Left hindlimb (tissue), 1 donor: ENCODE results near the gene RANGAP1.

Experiments
- DNase-seq: peaks from one replicate; pipeline ENCODE4 v3.0.0-alpha.2; 2018

The RANGAP1 gene

DNA sequence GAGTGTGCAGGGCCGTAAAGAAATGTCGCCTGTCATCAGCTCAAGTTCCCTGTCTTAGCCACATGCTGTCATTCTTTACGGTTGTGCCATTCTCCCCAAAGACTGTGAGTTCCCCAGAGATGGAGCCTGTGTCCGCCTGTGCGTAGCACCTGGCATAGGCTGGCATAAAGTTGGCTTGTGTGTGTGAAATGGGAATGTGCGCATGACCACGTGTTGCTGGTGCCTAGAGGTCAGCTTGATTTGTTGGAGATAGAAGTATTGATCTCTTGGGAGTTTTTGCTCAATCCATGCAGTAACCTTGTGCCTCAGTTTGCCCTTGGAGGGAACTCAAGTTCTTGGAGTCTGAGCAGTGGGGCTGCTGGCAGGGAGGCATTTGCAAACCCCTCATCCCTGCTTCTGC is 54.6 kb downstream of the RANGAP1 start:
- DNase-seq: no peak

DNA sequence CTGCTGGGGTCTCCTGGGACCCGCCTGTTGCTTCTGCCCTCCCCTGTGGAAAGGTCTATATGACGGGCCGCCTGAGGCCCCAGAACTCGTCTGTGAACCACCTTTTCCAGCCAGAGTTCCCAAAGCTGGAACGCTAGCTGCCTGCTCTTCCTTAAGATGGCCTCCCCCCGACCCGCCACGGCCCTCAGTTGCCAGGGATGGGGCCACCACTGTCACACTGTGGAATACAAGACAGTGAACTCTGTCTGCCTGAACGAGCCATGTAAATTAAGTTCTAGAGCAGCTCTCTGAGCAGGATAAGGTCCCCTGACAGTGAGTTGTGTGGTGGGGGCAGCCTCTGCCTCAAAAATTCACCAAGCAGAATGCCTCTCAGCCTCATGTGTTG is 55.6 kb downstream of the RANGAP1 start:
- DNase-seq: no peak

DNA sequence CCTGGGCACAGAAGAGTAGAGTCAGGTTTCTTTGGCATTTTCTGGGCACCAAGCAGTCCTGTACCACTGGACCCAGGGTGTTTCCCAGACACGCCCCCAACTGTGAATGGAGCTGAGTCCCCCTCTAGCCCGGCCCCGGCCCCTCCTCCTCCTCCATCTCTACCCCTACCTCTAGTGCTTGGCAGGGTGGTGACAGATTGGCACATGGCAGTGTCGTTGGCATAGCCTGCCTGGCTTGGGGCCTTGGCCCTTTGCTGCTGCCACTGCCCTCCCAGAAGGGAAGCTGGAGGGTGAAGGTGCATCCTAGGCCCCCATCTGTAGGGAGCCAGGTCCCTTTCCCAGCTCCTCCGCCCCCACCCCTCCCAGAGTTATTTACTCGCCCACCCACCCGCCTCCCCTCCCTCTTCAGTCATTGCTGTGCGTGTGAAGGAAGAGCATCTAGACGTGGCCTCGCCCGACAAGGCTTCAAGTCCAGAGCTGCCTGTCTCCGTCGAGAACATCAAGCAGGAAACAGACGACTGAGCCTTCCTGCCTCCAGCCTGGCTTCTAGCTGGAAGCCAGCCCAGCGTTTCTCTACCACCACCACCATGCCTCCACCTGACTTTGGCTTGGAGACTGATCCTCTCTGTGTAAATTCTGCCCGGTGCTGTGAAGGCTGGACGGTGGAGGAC is 56.1 kb downstream of the RANGAP1 start:
- DNase-seq: no peak

DNA sequence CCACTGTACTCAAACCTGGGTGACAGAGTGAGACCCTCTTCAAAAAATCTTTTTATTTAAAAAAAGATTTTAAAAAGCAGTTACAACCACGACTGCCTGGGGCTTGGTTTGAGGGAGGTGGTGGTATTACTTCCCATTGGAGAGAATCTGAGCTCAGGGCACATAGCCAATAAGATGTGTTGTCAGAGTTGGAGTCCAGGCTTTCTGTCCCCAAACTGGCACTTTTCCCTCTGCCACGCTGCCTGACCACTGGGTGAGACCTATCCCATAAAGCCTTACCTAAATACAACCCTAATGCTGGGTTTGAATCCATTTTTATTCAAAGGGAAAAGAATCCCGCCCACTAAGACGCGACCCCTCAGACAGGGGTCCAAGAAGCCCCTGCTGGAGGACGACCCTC is 56.8 kb downstream of the RANGAP1 start:
- no peak for DNase-seq

DNA sequence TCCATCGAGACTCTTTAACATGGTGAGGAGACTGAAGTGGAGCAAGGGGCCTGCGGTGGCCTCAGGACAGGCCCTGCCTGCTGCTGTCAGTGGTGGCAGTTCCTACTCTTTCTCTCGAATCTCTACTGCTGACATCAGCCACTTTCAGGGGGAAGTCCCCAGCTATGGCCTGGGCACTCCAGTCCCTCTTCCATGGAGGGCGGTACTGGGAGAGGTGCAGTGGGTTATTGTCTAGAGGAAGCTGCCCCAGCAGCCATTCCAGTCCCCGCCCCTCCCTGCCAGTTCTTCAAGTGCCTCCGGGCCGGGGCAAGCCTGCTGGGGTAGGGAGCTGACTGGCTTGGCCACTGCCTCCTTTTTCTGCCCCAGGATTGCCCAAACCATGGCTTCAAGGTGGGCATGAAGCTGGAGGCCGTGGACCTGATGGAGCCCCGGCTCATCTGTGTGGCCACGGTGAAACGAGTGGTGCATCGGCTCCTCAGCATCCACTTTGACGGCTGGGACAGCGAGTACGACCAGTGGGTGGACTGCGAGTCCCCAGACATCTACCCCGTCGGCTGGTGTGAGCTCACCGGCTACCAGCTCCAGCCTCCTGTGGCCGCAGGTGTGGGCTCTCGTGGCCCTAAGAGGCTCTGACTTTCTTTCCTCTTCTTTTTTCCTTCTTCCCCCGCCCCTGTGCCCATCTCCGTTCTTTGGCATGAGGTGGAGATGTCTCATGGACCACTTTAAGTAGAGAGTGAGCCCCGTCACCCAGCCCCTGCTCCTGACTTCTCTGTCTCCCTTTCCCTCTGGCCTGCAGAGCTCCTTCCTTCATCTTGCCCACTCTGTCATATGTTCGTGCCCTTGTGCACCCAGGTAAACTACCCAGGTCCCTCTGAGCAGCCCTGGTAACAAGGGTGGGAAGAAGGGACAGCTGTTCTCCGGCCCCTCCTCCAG is 59.0 kb downstream of the RANGAP1 start:
- DNase-seq: no peak

DNA sequence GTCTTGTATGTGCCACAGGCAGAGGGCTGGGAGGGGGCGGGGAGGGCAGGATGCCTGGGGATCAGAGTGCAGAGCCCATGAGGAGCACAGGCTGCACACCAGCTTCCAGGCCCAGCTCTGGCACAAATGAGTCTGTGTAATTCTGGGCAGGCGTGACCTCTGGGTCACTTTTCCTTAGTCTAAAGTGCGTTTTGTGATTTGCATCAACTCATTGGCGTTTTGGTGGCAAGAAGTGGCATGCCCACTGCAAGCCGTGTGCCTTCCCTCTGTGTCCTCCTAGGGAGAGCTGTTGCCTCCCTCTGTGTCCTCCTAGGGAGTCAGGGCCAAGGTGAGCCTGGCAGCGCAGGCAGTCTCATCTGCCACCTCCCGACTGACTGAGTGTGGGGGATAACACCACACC is 62.5 kb downstream of the RANGAP1 start:
- no peak for DNase-seq

DNA sequence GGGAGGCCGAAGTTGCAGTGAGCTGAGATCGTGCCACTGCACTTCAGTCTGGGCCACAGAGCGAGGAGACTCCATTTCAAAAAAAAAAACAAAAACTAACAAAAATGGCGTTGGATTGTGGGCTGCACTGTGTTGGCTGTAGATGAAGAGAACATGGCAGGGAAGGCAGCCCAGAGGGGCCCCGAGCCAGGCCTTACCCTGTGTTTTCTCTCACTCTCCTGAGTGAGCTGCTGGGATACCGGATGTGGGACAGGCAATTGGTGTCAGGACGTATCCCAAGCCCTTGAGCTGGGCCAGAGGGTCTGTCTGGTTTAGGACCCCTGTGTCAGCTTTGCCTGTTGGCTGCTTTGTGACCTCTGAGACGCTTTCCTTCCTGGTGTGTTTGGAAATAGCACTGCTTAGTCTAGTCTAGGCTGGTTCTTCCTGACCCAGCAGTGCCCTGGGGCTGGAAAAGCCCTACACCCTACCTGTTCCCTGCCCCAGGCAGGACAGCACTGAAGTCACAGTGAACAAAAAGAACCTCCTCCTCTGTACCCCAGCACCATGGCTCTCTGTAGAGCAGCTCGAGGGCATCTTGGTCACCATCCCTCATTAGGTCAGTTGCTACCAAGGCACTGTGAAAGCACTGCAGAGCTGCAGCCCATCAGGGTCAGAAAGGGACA is 63.0 kb downstream of the RANGAP1 start:
- DNase-seq: no peak

DNA sequence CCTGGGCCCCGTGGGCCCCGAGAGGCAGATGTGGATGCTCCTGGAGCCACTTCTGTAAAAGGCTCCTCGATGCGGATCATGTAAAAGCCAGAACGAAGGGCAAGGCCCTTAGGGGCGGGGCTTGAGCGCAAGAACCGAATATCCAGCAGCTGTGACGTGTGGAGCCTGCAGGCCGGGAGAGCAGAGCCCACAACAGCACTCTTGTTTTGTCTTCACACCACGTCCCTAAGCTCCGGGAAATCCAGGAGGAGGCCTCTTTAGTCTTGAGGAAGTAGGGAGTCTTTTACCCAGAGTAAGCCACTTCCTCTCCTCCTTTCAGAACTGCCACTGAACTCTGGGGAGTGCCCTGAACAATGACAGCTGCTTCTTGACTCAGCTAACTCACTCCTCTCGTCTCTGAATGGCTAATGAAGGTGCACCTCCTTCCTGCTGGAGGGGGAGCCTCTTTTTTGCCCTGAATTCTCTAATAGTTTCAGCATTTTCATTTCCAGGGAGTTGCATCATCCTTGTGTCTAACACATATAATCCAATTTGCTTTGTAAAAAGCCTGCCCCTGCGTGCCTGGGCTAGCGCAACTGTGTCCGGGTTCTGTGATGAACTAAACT is 68.3 kb downstream of the RANGAP1 start:
- DNase-seq: no peak

DNA sequence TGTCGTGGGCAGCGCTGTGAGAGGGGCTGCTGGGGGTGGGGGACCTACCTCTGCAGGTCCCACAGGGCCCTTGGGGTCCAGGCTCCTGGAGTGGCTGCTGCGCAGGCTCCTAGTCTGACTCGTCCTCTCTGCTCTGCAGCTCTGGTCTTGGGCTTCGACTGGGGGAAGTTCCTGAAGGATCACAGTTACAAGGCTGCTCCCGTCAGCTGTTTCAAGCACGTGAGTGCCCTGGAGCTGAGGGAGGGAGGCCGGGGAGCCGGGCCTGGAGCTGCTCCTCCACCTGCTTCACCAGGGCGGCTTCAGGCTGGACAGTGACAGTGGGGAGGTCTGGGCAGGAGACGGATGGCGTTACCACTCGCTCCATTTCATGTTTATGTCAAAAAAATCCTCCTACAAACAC is 69.0 kb downstream of the RANGAP1 start:
- DNase-seq: no peak

DNA sequence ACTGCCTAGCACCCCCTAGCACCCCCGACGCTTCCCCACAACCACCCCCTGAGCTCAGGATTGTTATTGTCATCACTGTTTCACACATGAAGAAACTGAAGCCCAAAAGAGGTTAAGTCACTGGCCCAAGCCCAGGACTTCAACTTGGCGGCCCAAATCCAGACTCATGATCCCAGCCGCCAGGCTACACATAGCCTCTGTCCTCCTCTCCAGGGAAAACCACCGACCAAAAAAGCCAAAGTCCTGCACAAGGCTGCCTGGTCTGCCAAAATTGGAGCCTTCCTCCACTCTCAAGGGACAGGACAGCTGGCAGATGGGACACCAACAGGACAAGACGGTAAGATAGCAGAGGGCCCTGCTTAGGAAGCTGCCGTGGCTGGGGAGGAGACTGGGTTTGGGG is 70.1 kb downstream of the RANGAP1 start:
- DNase-seq: no peak

DNA sequence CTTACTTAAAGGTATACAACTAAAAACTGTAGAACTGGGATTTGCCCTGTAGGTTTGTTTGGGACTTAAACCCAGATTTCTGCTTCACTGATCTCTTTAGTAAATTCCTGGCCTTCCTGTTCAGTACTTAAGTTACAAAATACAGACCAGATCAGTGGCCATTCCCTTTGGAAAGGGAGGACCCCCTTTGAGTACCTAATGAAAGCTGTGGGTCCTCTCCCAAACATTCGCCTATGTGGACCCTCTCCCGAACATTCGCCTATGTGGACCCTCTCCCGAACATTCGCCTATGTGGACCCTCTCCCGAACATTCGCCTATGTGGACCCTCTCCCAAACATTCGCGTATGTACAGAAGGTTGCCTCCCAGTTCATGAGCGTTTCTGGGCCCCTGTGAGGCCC is 70.6 kb downstream of the RANGAP1 start:
- DNase-seq: no peak

DNA sequence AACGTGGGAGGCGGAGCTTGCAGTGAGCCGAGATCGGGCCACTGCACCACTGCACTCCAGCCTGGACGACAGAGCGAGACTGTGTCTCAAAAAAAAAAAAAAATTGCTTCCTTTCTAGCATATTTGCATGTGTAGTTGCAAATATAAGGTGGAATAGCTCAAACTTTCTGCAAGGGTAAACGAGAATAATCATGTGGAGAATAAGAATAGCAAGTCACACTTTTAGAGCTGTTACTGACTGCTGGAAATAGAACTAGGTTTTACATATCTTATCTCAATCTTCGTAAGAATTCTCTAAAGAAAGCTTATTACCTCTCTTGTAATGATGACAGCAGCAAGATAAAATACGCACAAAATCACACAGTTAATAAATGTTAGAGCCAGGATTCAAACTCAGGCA is 79.3 kb downstream of the RANGAP1 start:
- DNase-seq: no peak

DNA sequence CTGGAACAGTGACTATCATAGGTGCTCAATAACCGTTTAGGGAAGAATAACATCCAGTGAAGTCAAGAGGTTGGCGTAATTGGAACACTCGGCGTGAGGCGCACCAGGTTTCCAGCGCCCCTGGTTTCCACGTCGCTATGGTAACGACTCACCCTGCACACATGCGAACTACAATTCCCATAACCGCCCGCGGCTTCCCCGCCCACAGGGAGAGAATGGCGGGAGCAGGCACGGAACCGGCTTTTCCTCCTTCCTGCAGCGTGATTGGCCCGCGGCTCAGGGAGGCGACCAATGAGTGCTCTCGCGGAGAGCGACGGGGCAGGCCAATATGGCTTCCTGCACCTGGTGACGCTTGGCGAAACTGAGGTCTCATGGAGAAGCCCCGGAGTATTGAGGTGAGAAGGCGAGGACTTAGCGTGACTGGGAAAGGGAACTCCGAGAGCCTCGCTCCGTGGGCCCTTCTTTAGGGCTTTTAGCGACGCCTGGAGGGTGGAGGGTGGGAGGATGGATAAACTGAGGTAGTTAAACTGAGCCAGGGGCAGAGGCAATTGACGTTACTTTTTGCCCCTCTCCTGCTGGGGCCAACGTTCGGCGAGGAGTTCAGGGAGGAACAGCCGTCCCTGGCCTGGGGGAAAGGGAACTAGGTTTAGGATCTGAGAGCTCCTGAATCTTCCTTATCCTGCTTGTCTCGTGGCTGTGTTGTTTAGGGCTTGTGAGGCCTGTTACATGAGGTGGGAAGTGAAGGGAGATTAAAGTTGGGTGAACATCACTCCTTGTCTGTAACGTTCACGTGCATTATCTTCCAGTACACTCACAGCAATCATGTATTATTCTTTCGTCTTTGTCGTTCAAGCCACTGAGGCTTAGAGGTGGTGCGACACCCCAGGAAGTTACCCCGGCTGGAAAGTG is 80.7 kb downstream of the RANGAP1 start, which contains the start of gene L3MBTL2:
TSS of gene L3MBTL2 (plus strand) at position 321 of the 909 bp plus-strand sequence. CDS start at position 372, 51 bp downstream.
- DNase-seq: peak; percentile 97

DNA sequence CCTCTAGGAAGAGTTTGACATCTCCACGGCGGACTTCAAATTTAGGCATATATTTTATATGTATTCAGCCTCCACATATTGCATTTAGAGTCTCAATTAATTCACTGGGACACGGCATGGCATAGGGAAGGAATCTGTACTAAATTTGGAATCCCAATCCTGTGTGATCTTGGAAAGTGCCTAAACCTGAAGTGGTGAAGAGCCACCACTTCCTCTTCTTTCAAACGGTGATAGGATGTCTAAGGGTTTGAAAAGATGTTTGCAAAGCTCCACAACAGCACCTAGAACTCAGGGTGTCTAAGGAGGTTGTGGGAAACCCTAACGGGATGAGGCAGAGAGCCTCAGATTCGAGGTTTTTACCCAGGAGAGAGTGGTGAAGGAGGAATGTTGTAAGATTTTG is 81.9 kb downstream of the RANGAP1 start:
- DNase-seq: no peak

DNA sequence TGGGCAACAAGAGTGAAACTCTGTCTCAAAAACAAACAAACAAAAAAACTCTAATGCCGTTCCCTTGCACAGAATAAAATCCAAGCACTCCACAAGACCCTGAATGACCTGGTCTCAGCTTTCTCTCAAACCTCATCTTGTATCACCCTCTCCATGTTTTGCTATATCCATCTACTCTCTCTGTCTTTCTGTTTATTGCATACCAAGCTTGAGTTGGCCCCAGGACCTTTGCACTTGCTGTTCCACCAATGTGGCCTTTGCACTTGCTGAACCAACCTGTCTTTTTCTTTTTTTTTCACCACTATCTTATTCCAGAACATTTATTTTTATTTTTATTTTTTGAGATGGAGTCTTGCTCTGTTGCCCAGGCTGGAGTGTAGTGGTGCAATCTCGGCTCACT is 82.9 kb downstream of the RANGAP1 start:
- DNase-seq: no peak

DNA sequence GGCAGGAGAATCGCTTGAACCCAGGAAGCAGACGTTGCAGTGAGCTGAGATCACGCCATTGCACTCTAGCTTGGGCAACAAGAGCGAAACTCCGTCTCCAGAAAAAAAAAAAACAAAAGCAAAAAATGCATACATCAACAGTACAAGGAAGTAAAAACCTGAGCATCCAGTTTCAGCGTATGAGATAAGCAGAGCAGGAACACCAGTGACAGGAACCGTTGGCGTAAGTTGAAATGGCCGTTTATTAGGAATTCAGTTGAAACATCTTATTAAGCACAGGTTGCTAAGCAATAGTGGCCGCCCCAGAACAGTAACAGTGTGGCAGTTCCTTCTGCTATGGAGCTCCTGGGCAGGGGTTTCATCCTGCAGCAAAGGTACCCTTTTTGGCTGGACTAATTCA is 84.8 kb downstream of the RANGAP1 start:
- no peak for DNase-seq

DNA sequence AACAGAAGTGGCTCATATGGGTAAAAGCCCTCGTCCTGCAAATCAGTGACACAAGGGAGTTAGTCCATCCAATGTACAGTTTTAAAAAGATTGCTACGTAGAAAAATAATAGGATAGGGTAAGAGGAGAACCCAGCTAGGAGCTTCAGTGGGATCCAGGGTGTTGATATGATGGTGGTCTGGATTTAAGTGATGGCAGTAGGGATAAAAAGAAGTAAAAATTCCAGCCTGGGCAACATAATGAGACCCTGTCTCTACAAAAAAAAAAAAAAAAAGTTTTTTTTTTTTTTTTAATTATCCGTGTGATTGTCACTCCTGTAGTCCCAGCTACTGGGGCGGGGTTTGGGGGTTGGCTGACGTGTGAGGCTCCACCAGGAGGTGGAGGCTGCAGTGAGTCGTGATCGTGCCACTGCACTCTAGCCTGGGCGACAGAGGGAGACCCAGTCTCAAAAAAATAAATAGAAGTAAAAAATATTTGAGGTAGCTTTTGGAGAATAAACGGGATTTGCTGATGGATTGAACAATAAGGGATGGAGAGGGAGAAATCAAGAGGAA is 87.9 kb downstream of the RANGAP1 start:
- DNase-seq: no peak

DNA sequence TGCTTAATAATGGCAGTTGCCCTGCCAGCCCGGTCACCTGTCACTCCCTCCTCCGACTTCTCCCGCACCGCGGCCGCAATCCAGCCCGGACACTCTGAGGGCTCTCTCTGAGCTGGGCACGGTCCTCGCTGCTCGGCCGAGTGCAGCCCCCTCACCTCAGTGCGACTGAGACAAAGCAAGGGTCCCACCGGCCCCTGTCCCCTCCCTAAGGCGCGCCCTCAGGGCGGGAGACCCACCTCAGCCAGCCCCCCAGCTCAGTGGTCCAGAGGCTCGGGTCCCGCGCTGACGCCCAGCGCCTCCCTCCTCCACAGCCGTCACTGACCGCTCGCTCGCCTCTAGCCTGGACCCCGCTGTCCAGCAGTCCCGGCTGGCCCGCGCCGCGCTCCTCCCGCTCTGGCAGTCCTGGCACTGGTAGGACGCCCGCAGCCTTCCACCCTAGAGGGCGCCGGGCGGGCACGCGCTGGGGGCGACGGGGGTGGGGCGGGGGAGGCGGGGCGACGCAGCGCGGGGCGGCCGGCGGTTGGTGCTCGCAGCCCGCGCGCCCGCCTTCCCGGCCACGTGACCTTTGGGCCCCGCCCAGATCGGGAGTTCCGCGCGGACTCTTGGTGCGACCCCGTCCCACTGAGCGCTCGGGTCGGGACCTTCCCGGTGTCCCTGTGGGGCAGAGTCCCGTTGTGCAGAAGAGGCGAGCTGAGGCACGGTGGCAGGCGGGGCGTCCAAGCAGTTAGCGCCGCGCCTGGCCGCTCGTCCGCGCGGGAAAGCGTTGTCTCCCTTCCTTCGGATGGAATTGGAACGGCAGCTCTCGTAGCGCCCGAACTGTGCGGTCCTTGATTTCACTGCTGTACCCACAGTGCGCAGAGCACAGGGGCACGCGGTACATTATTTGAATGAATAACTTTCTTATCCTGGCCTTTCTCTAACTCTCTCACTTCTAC is 88.7 kb downstream of the RANGAP1 start:
- DNase-seq: peak; percentile 88
